Ovary (tissue), 9 donors: ENCODE measurements around the gene PFKP. TPM values are rescaled to one million over a fixed set of nuclear protein-coding genes. Genes with fewer than 3 reads are reported as not detected.

ENCODE experiments used
- DNase-seq, 5 donors: peaks; one replicate each; pipeline ENCODE4 v3.0.0-alpha.2; 2019 to 2020
- H3K27ac ChIP-seq, 2 donors: fragments of 200-600 bp; one replicate each; pipeline versions ENCODE4 v1.5.1 to v1.8.0; 2019 to 2022
- H3K27me3 ChIP-seq: fragments of 200-600 bp; one replicate; pipeline ENCODE4 v1.8.0; 2022
- H3K36me3 ChIP-seq: fragments of 200-600 bp; sonication (generic); one replicate; pipeline ENCODE4 v1.5.1; 2019
- H3K4me1 ChIP-seq: one replicate; pipeline ENCODE4 v1.8.1; 2013; ENCODE audit warnings: mild to moderate bottlenecking, moderate library complexity; ENCODE audit not compliant: insufficient read depth
- H3K4me3 ChIP-seq: fragments of 200-600 bp; sonication (generic); one replicate; pipeline ENCODE4 v1.5.1; 2017
- H3K9me3 ChIP-seq, 2 donors: fragments of 200-600 bp in 1 of 2; sonication (generic) in 1 of 2; one replicate each; pipeline versions ENCODE4 v1.5.1 to v1.8.1; 2013 to 2019; ENCODE audit warnings: mild to moderate bottlenecking in 1 of 2, moderate library complexity in 1 of 2
- EP300 ChIP-seq: sonication (generic); formaldehyde crosslinking; IDR thresholded peaks from one replicate; pipeline ENCODE4 v1.6.1; 2017; ENCODE audit warnings: antibody characterized with exemption
- POLR2A ChIP-seq: fragments of 450-650 bp; IDR thresholded peaks from one replicate; pipeline ENCODE4 v1.6.1; 2017; ENCODE audit warnings: antibody characterized with exemption, mild to moderate bottlenecking, moderate library complexity
- WGBS, 3 donors: extraction: QIAGEN DNeasy Blood & Tissue Kit in 1 of 3; methylation state at CpG; one replicate each; pipeline versions ENCODE4 v1.1.5 to v1.1.7; 2013 to 2017; 5-methylcytosine and 5-hydroxymethylcytosine counted together
- intact Hi-C, 4 donors: fragments of 100-400 bp; cut with DNase I; formaldehyde crosslinking; loops; one replicate each; pipeline versions ENCODE4 v1.11.0 to v1.15.1; 2022 to 2023
- polyA plus RNA-seq, 2 donors: library from polyadenylated mRNA; stranded (reverse); fragments of 200-250 nt in 1 of 2; fragments of 350-450 nt in 1 of 2; fragmentation: Illumina TruSeq in 1 of 2; extraction: RNeasy Lipid Tissue Mini Kit (QIAGEN cat#74804) in 1 of 2; gene quantifications; one replicate each; pipeline ENCODE4 v1.2.3, GENCODE V29; 2013 to 2014
- total RNA-seq, 7 donors: library from RNA; depleted of rRNA in 2 of 7; stranded (reverse); fragments of >200 nt in 2 of 7; fragmentation: NEBNext Ultra II Directional in 3 of 7; extraction: Animal tissue kit (Norgen Biotek cat#: 25700) in 3 of 7; gene quantifications; one replicate each; pipeline versions ENCODE4 v1.1.0 to v1.2.4, GENCODE V29; 2016 to 2023
- TF ChIP-seq, protein P1 (sequence below), 3 donors: fragments of 450-650 bp in 2 of 3; fragments of 200-600 bp in 1 of 3; IDR thresholded peaks; one replicate each; pipeline versions ENCODE4 v1.5.1 to v1.8.0; 2016 to 2022; ENCODE audit warnings: antibody characterized with exemption in 3 of 3, mild to moderate bottlenecking in 1 of 3
- donor health status: DM: no; HTN: no; CAD: no; lungs with moderate emphysema.
- donor health status: DM: no; HTN: no; CAD: no.
- donor health status: Bipolar disorder and iron deficiency.
- donor health status: DM: yes; HTN: yes; CAD: no.
- donor health status: DM: no; HTN: no; CAD: no.
- donor health status: DM: yes; HTN: yes; CAD: no.

The PFKP gene
- total and polyA plus RNA-seq, 9 donors, result 12.4 to 74.9 (median 23.1) TPM

GRCh38 chr10:3099291-3100092, 32.1 kb downstream of the PFKP start:
- Histone ChIP-seq H3K36me3 (no peaks in the 10 kb centered on the region), H3K4me1 (peaks cover 4% of the 10 kb centered on the region), H3K9me3 (no peaks in the 10 kb centered on the region), H3K4me3 (no peak overlapping the region), H3K27me3 (no peaks in the 10 kb centered on the region), H3K27ac (no peak overlapping the region)
- no peak for DNase-seq
- TF ChIP-seq, protein P1, sequence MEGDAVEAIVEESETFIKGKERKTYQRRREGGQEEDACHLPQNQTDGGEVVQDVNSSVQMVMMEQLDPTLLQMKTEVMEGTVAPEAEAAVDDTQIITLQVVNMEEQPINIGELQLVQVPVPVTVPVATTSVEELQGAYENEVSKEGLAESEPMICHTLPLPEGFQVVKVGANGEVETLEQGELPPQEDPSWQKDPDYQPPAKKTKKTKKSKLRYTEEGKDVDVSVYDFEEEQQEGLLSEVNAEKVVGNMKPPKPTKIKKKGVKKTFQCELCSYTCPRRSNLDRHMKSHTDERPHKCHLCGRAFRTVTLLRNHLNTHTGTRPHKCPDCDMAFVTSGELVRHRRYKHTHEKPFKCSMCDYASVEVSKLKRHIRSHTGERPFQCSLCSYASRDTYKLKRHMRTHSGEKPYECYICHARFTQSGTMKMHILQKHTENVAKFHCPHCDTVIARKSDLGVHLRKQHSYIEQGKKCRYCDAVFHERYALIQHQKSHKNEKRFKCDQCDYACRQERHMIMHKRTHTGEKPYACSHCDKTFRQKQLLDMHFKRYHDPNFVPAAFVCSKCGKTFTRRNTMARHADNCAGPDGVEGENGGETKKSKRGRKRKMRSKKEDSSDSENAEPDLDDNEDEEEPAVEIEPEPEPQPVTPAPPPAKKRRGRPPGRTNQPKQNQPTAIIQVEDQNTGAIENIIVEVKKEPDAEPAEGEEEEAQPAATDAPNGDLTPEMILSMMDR (IDR thresholded peaks at IDR 0.05), result no peak
- TF ChIP-seq EP300 (no peak), POLR2A (no peak)
- intact Hi-C loops, result no loop called here
- 84 to 89% (median 85%) methylated on average over 22 of the region's 22 CpGs for WGBS, 3 donors

- intact Hi-C loops, result no loop called here
Measured at GRCh38 chr10:3100093-3100792, 32.9 kb downstream of the PFKP start.

DNA sequence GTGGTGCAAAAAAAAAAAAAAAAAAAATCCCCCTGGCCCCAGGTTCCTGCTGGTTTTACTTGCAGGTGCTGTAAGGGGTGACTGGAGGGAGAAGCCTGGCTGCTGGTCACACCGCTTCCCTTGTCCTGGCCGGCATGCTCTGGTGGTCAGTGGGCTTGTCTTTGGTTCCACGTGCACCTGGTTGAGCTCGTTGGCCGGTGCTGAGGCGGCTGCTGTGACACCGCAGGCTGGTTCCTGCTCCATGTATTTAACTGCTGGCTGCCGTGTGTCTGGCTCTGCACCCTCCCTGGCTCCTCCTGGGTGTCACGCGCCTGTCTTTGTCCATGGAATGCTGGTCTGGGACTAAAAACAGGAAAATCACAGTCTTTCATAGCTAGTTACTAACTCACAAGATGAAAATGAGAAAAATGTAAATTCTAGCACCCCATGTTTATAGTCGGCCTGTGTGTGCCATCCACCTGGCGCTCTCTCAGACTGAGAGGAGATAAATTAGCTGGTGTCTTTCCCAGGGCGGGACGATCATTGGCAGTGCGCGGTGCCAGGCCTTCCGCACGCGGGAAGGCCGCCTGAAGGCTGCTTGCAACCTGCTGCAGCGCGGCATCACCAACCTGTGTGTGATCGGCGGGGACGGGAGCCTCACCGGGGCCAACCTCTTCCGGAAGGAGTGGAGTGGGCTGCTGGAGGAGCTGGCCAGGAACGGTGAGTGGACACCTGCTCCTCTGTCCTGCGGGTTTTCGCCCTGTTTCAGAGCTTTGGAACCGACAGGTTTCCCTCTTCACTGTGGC, 33.7 kb downstream of the PFKP start:
- no peak overlapping the region for H3K27ac ChIP-seq
- intact Hi-C loops, result no loop called here
- peaks cover 1% of the 10 kb centered on the region for H3K4me1 ChIP-seq
- TF ChIP-seq EP300, result no peak
- TF ChIP-seq POLR2A, result no peak
- TF ChIP-seq, protein P1 (IDR thresholded peaks at IDR 0.05), result no peak
- no peaks in the 10 kb centered on the region for H3K9me3 ChIP-seq
- 95 to 96% (median 96%) methylated on average over 31 of the region's 31 CpGs for WGBS, 3 donors
- DNase-seq, result no peak
- H3K36me3 ChIP-seq, result no peaks in the 10 kb centered on the region
- H3K4me3 ChIP-seq, result no peak overlapping the region
- no peaks in the 10 kb centered on the region for H3K27me3 ChIP-seq

More at GRCh38 chr10:3100093-3100792, 32.9 kb downstream of the PFKP start:
- no peak for TF ChIP-seq POLR2A
- TF ChIP-seq EP300, result no peak
- TF ChIP-seq, protein P1 (IDR thresholded peaks at IDR 0.05), result no peak
- no peak for DNase-seq
- Histone ChIP-seq H3K27ac (no peak overlapping the region), H3K9me3 (no peaks in the 10 kb centered on the region), H3K36me3 (no peaks in the 10 kb centered on the region), H3K4me1 (peaks cover 2% of the 10 kb centered on the region), H3K4me3 (no peak overlapping the region), H3K27me3 (no peaks in the 10 kb centered on the region)
- 96 to 97% (median 96%) methylated on average over 19 of the region's 19 CpGs for WGBS, 3 donors

GRCh38 chr10:3102720-3103427, 35.5 kb downstream of the PFKP start:
- Histone ChIP-seq H3K36me3 (no peaks in the 10 kb centered on the region), H3K9me3 (no peaks in the 10 kb centered on the region), H3K4me3 (no peak overlapping the region), H3K27ac (no peak overlapping the region), H3K4me1 (no peaks in the 10 kb centered on the region), H3K27me3 (no peaks in the 10 kb centered on the region)
- intact Hi-C loops, result no loop called here
- no peak for DNase-seq
- TF ChIP-seq, protein P1 (IDR thresholded peaks at IDR 0.05), result no peak
- TF ChIP-seq EP300, result no peak
- no peak for TF ChIP-seq POLR2A
- 72 to 85% (median 74%) methylated on average over 19 of the region's 19 CpGs for WGBS, 3 donors
